HepG2 (cell line): ENCODE data around the gene VAMP5. TPM values are rescaled to one million over a fixed set of nuclear protein-coding genes. Genes with fewer than 3 reads are reported as not detected.

Experiments used
- ATM ChIP-seq: fragments of 450-650 bp; IDR thresholded peaks from 2 replicates; pipeline ENCODE4 v1.7.1; 2017; ENCODE audit warnings: mild to moderate bottlenecking, borderline replicate concordance
- CENPT ChIP-seq: sonication (generic); formaldehyde crosslinking; IDR thresholded peaks from 2 replicates; pipeline ENCODE4 v1.8.0; 2022; ENCODE audit warnings: low read depth, mild to moderate bottlenecking, moderate library complexity, missing genetic modification reagents
- ERF ChIP-seq: IDR thresholded peaks from 2 replicates; pipeline ENCODE4 v1.6.1; 2018; ENCODE audit warnings: missing biosample characterization, missing genetic modification reagents
- MBNL3 ChIP-seq: fragments of 250-450 bp; sonication (Bioruptor Pico); conservative IDR thresholded peaks from 2 replicates; pipeline ENCODE4 v1.8.0; 2022; ENCODE audit warnings: mild to moderate bottlenecking, inconsistent platforms
- PAWR ChIP-seq: sonication (generic); formaldehyde crosslinking; IDR thresholded peaks from 2 replicates; pipeline ENCODE4 v1.4.0; 2020; ENCODE audit warnings: missing genetic modification reagents, mild to moderate bottlenecking, borderline replicate concordance
- POLR2AphosphoS5 ChIP-seq: IDR thresholded peaks from 2 replicates; pipeline ENCODE4 v1.6.1; 2012; ENCODE audit warnings: low read depth, low read length
- TBX2 ChIP-seq: sonication (generic); formaldehyde crosslinking; IDR thresholded peaks from 2 replicates; pipeline ENCODE4 v1.5.0; 2020; ENCODE audit warnings: missing genetic modification reagents, mild to moderate bottlenecking, borderline replicate concordance
- ZBTB8A ChIP-seq: sonication (generic); formaldehyde crosslinking; IDR thresholded peaks from 2 replicates; pipeline ENCODE4 v1.4.0; 2020; ENCODE audit warnings: mild to moderate bottlenecking, low read depth, missing genetic modification reagents, borderline replicate concordance
- ZFP36L1 ChIP-seq: sonication (generic); formaldehyde crosslinking; IDR thresholded peaks from 2 replicates; pipeline ENCODE4 v1.8.0; 2022; ENCODE audit warnings: mild to moderate bottlenecking, missing genetic modification reagents, moderate library complexity
- ZNF296 ChIP-seq: sonication (generic); formaldehyde crosslinking; conservative IDR thresholded peaks from 2 replicates; pipeline ENCODE4 v1.5.0; 2020; ENCODE audit warnings: mild to moderate bottlenecking, missing genetic modification reagents
- ZNF382 ChIP-seq: sonication (generic); formaldehyde crosslinking; IDR thresholded peaks from 2 replicates; pipeline ENCODE4 v1.5.0; 2020; ENCODE audit warnings: missing genetic modification reagents, mild to moderate bottlenecking, borderline replicate concordance
- ZNF383 ChIP-seq: sonication (generic); formaldehyde crosslinking; IDR thresholded peaks from 2 replicates; pipeline ENCODE4 v1.4.0; 2020; ENCODE audit warnings: missing genetic modification reagents, mild to moderate bottlenecking, borderline replicate concordance
- ZNF543 ChIP-seq: sonication (generic); formaldehyde crosslinking; IDR thresholded peaks from 2 replicates; pipeline ENCODE4 v1.4.0; 2020; ENCODE audit warnings: mild to moderate bottlenecking, missing genetic modification reagents
- ZNF550 ChIP-seq: sonication (generic); formaldehyde crosslinking; IDR thresholded peaks from 2 replicates; pipeline ENCODE4 v1.4.0; 2020; ENCODE audit warnings: mild to moderate bottlenecking, missing genetic modification reagents, borderline replicate concordance
- ZNF562 ChIP-seq: sonication (generic); formaldehyde crosslinking; IDR thresholded peaks from 2 replicates; pipeline ENCODE4 v1.8.0; 2022; ENCODE audit warnings: missing genetic modification reagents, borderline replicate concordance
- ZNF629 ChIP-seq: sonication (generic); formaldehyde crosslinking; conservative IDR thresholded peaks from 2 replicates; pipeline ENCODE4 v1.5.0; 2020; ENCODE audit warnings: missing genetic modification reagents
- ZNF678 ChIP-seq: sonication (generic); formaldehyde crosslinking; IDR thresholded peaks from 2 replicates; pipeline ENCODE4 v1.4.0; 2020; ENCODE audit warnings: mild to moderate bottlenecking, missing genetic modification reagents
- ZNF879 ChIP-seq: sonication (generic); formaldehyde crosslinking; IDR thresholded peaks from 2 replicates; pipeline ENCODE4 v1.8.1; 2023; ENCODE audit warnings: missing genetic modification reagents
- ZSCAN29 ChIP-seq: sonication (generic); formaldehyde crosslinking; conservative IDR thresholded peaks from 2 replicates; pipeline ENCODE4 v1.4.0; 2020; ENCODE audit warnings: mild to moderate bottlenecking, missing genetic modification reagents
- polyA plus RNA-seq, 8 experiments: library from polyadenylated mRNA; depleted of rRNA in 3 of 8; stranded (reverse) in 7 of 8; unstranded in 1 of 8; fragments of >200 nt; fragmentation: Illumina TruSeq in 4 of 8; extraction: Trizol in 4 of 8; gene quantifications; 2 replicates each; pipeline versions ENCODE4 v1.2.1 to v1.2.3, GENCODE V29; 2011 to 2016; ENCODE audit warnings: low read depth in 4 of 8, missing spikeins in 1 of 8, mixed read lengths in 1 of 8; ENCODE audit not compliant: insufficient read depth in 1 of 8
- total RNA-seq, 5 experiments: library from RNA; depleted of rRNA; stranded (reverse); fragments of >200 nt; fragmentation: Illumina TruSeq; extraction: Trizol; gene quantifications; 2 replicates each; pipeline ENCODE4 v1.2.3, GENCODE V29; 2016; ENCODE audit warnings: low read depth in 1 of 5
- TF ChIP-seq, protein P1 (sequence below): sonication (generic); formaldehyde crosslinking; IDR thresholded peaks from 2 replicates; pipeline ENCODE4 v1.5.1; 2020; ENCODE audit warnings: mild to moderate bottlenecking, moderate library complexity, missing genetic modification reagents
- TF ChIP-seq, protein P2 (sequence below): sonication (generic); formaldehyde crosslinking; IDR thresholded peaks from 2 replicates; pipeline ENCODE4 v1.9.0; 2021; ENCODE audit warnings: missing genetic modification reagents, borderline replicate concordance
- TF ChIP-seq, protein P3 (sequence below): sonication (generic); formaldehyde crosslinking; IDR thresholded peaks from 2 replicates; pipeline ENCODE4 v1.8.0; 2022; ENCODE audit warnings: missing genetic modification reagents, mild to moderate bottlenecking, moderate library complexity, borderline replicate concordance
- TF ChIP-seq, protein P4 (sequence below): IDR thresholded peaks from 2 replicates; pipeline ENCODE4 v1.6.1; 2016; ENCODE audit warnings: control low read depth

VAMP5 gene
- total and polyA plus RNA-seq, 2 of the 13 experiments (the other 11 are each of a cell fraction or from before 2014, with no cell fraction given) = 7.2 to 56.7 TPM

DNA sequence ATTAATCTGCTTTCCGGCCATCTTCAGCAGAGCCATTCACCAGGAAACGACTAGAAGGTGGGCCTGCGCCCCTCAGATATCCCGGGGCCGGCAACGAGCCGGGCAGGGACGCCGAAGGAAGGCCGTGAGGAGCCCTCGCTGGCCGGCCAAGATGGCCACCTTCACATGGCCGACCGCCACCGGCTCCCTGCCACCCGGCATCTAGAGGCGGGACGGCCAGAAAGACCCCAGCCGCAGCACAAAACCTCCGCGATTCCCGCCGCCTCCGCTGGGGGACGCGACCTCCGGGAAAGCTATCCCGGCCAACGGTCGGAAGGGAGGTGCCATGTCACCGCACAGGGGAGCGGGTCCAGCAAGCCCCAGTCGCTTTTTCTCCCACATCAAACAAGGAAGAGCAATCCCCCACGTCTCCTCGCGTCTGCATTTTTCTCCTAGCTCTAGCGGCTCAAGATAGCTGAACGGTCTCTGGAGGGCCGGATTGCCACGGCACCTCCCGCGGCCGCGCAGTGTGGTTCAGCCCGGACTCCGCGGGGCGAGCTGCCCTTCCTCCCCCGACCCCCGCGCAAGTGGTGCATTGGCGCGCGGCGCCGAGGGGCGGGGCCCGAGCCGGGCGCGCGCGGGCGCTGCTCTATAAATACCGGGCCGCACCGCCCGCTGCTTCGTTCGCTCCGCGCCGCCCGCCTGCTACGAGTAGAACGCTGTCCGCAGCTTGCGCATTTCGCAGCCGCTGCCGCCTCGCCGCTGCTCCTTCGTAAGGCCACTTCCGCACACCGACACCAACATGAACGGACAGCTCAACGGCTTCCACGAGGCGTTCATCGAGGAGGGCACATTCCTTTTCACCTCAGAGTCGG, 45.5 kb upstream of the VAMP5 start, which contains the start of gene MAT2A (continued):
- TF ChIP-seq ZNF383 (CRISPR knock-in tag) = peak; percentile 87; the same call in 1 of the 2 replicates
- 0 out of 2 replicates have a peak, but pooled peaks have one; percentile 25 for TF ChIP-seq ZFP36L1 (CRISPR knock-in tag)
- peak; percentile 91 for TF ChIP-seq ZSCAN29 (CRISPR knock-in tag)
- no peak for TF ChIP-seq ZNF382
- TF ChIP-seq, protein P1, sequence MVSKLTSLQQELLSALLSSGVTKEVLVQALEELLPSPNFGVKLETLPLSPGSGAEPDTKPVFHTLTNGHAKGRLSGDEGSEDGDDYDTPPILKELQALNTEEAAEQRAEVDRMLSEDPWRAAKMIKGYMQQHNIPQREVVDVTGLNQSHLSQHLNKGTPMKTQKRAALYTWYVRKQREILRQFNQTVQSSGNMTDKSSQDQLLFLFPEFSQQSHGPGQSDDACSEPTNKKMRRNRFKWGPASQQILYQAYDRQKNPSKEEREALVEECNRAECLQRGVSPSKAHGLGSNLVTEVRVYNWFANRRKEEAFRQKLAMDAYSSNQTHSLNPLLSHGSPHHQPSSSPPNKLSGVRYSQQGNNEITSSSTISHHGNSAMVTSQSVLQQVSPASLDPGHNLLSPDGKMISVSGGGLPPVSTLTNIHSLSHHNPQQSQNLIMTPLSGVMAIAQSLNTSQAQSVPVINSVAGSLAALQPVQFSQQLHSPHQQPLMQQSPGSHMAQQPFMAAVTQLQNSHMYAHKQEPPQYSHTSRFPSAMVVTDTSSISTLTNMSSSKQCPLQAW (CRISPR knock-in tag) = peak; percentile 90
- 0 out of 2 replicates have a peak, but pooled peaks have one; percentile 49 for TF ChIP-seq ZNF550 (CRISPR knock-in tag)
- TF ChIP-seq, protein P2, sequence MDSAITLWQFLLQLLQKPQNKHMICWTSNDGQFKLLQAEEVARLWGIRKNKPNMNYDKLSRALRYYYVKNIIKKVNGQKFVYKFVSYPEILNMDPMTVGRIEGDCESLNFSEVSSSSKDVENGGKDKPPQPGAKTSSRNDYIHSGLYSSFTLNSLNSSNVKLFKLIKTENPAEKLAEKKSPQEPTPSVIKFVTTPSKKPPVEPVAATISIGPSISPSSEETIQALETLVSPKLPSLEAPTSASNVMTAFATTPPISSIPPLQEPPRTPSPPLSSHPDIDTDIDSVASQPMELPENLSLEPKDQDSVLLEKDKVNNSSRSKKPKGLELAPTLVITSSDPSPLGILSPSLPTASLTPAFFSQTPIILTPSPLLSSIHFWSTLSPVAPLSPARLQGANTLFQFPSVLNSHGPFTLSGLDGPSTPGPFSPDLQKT (CRISPR knock-in tag) = peak; percentile 72; the same call in 1 of the 2 replicates
- peak; percentile 85 for TF ChIP-seq TBX2 (CRISPR knock-in tag)
- peak; percentile 95; the same call in 1 of the 2 replicates for TF ChIP-seq PAWR (CRISPR knock-in tag)
- no peak for TF ChIP-seq ATM
- TF ChIP-seq ERF (CRISPR knock-in tag) = peak; percentile 73
- peak; percentile 99 for TF ChIP-seq POLR2AphosphoS5
- no peak; the same call in 1 of the 2 replicates for TF ChIP-seq ZNF879 (CRISPR knock-in tag)
- peak; percentile 69 for TF ChIP-seq ZNF629 (CRISPR knock-in tag)
- 0 out of 2 replicates have a peak, but pooled peaks have one; percentile 22 for TF ChIP-seq ZNF678 (CRISPR knock-in tag)
- TF ChIP-seq, protein P3, sequence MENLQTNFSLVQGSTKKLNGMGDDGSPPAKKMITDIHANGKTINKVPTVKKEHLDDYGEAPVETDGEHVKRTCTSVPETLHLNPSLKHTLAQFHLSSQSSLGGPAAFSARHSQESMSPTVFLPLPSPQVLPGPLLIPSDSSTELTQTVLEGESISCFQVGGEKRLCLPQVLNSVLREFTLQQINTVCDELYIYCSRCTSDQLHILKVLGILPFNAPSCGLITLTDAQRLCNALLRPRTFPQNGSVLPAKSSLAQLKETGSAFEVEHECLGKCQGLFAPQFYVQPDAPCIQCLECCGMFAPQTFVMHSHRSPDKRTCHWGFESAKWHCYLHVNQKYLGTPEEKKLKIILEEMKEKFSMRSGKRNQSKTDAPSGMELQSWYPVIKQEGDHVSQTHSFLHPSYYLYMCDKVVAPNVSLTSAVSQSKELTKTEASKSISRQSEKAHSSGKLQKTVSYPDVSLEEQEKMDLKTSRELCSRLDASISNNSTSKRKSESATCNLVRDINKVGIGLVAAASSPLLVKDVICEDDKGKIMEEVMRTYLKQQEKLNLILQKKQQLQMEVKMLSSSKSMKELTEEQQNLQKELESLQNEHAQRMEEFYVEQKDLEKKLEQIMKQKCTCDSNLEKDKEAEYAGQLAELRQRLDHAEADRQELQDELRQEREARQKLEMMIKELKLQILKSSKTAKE (CRISPR knock-in tag) = peak; percentile 78
- TF ChIP-seq MBNL3 = no peak
- TF ChIP-seq ZNF562 (CRISPR knock-in tag) = no peak
- peak; percentile 50 for TF ChIP-seq ZNF296 (CRISPR knock-in tag)
- TF ChIP-seq ZBTB8A (CRISPR knock-in tag) = peak; percentile 85; the same call in 1 of the 2 replicates
- TF ChIP-seq, protein P4, sequence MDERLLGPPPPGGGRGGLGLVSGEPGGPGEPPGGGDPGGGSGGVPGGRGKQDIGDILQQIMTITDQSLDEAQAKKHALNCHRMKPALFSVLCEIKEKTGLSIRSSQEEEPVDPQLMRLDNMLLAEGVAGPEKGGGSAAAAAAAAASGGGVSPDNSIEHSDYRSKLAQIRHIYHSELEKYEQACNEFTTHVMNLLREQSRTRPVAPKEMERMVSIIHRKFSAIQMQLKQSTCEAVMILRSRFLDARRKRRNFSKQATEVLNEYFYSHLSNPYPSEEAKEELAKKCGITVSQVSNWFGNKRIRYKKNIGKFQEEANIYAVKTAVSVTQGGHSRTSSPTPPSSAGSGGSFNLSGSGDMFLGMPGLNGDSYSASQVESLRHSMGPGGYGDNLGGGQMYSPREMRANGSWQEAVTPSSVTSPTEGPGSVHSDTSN = no peak
- TF ChIP-seq ZNF543 (CRISPR knock-in tag) = peak; percentile 86; the same call in 1 of the 2 replicates
- TF ChIP-seq CENPT (CRISPR knock-in tag) = peak; percentile 78; the same call in 1 of the 2 replicates
